GM21825 (cell line): Measurements from ENCODE around the gene GALNTL6.
"Not testable (repeated sequence)": the region's sequence is repeated elsewhere in the genome, so short reads cannot be mapped to it uniquely, and the experiment has no call there.

Experiments used
- ATAC-seq: cut with Tn5 transposase; IDR thresholded peaks from one replicate; pipeline ENCODE4 v1.9.1; 2021; ENCODE audit warnings: mild to moderate bottlenecking, moderate library complexity; ENCODE audit not compliant: unreplicated experiment

Gene GALNTL6

GRCh38 chr4:172356016-172356415, 542.8 kb downstream of the GALNTL6 start:
- no peak for ATAC-seq

- no peak for ATAC-seq
Observed at GRCh38 chr4:172357006-172357540, 543.9 kb downstream of the GALNTL6 start.

- ATAC-seq = no peak
Observed at GRCh38 chr4:172362569-172362968, 549.4 kb downstream of the GALNTL6 start.

DNA sequence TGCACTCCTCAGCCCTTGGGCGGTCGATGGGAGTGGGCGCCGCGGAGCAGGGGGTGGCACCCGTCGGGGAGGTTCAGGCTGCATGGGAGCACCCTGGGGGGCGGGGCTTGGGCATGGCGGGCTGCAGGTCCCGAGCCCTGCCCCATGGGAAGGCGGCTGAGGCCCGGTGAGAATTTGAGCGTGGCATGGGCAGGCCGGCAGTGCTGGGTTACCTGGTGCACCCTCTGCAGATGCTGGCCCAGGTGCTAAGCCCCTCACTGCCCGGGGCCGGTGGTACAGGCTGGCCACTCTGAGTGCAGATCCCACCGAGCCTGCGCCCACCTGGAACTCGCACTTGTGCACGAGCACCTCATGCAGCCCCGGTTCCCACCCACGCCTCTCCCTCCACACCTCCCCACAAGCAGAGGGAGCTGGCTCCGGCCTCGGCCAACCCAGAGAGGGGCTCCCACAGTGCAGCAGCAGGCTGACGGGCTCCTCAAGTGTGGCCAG, 556.3 kb downstream of the GALNTL6 start:
- ATAC-seq = no peak

DNA sequence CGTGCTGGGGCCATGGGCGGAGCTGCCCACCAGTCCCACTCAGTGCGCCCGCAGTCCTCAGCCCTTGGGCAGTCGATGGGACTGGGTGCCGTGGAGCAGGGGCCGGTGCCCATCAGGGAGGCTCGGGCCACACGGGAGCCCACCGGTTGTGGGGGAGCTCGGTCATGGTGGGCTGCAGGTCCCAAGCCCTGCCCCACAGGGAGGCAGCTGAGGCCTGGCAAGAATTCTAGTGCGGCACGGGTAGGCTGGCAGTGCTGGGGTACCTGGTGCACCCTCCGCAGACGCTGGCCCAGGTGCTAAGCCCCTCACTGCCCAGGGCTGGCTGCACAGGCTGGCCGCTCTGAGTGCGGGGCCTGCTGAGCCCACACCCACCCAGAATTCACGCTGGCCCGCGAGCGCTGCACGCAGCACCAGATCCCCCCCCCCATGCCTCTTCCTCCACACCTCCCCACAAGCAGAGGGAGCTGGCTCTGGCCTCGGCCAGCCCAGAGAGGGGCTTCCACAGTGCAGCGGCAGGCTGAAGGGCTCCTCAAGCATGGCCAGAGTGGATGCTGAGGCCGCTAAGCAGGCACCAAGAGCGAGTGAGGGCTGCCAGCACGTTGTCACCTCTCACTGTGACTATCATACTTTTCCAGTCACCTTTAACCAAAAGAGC, 564.4 kb downstream of the GALNTL6 start:
- ATAC-seq = no peak

DNA sequence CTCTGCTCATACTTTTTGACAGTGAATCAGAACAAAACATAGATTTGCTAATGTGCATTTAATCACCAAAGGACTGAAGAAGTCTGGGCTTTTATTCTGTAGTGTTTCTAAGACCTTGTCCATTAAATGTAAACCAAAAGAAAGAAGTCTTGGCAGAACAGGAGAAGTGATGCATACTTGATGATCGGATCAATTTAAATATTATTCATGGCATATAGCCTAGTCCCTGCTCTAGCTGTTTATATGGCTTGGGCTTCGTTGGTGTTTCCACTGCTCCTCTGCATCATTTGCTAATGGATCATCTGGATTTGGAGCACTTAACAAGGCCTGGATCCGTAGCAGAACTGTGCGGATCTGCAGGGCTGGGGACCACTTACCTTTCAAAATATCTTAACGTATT, 566.6 kb downstream of the GALNTL6 start:
- ATAC-seq = no peak

DNA sequence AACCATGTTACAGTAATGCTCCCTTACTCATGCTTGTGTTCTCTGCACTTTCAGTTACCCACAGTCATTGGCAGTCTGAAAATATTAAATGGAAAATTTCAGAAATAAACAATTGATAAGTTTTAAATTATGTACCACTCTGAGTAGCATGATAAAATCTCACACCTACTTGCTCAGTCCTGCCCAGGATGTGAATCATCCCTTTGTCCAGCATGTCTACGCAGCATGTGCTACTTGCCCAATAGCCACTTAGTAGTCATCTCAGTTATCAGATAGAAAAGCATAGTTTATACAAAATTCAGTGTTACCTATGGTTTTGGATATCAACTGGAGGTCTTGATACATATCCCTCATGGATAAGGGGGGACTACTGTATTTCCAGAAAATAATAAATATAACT, 577.1 kb downstream of the GALNTL6 start:
- ATAC-seq = no peak

- no peak for ATAC-seq
Observed at GRCh38 chr4:172392741-172393140, 579.5 kb downstream of the GALNTL6 start.

DNA sequence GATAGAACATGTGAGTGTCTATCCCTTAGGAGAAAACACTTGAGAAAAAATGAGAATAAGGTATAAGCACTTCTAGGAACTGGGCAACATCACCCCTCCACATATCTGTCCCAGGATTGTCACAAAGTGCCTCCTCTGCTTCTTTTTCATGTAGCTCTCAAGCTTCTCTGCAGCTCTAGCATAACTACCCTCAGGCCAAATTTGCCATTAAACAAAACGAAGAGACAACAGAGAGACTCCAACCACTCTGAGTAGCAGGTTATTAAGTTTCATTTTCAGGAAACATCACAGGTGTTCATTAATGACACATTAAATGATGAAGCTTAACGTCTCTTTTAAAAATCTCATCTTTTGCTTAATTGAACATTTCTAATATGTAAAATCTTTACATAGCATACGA, 580.0 kb downstream of the GALNTL6 start:
- no peak for ATAC-seq

DNA sequence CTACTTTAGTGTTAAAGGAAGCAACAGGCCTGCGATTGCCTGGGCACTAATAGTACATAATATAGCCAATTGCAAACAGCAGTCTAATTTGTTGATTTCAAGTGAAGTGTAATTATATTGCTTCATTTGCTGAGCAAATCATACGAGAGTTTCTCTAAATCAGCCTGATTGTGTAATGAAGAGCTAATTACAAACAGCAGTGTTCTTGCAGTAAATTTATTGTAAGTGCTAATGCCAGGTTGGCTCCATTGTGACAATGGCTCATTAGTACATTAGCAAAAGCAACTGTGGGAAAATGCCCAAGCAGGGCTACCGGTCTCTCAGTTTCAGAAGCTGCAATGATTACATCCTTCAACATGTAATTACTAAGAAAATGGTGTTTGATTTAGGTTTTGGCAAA, 591.5 kb downstream of the GALNTL6 start:
- ATAC-seq = no peak

DNA sequence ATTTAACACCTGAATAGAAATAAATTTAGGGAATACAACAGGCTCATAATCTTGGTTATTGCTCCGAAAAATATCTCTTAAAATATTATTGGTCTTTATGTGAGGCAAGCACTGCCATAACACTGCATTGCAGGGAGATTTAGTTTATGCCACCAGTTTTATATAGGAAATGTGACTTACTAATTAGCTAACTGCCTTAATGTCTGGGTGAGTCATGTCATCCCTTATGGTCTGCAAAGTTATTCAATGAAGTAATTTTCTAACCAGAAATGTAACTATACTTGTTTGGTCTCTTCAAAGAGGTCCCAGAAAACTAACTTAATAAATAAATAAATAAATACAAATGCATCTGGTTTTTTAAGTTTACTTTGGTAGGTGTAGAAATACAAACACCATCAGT, 597.2 kb downstream of the GALNTL6 start:
- no peak for ATAC-seq

DNA sequence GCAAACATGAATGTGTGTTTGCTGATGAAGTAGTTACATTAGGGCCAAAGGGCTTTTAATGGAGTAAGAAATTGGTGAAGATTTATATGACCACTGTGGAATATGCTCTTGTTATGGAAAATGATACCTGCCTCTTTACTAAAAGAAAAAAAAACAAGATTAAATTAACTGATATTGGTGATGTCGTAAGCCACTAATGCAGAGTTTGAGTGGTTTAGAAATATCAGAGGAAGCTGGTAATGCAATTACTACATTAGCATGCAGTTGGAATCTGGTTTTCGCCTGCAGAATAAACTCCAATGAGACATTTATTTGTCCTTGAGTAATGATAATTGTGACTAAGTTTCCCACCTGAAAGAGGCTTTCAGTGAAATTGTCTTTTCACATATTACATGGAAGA, 597.9 kb downstream of the GALNTL6 start:
- no peak for ATAC-seq

DNA sequence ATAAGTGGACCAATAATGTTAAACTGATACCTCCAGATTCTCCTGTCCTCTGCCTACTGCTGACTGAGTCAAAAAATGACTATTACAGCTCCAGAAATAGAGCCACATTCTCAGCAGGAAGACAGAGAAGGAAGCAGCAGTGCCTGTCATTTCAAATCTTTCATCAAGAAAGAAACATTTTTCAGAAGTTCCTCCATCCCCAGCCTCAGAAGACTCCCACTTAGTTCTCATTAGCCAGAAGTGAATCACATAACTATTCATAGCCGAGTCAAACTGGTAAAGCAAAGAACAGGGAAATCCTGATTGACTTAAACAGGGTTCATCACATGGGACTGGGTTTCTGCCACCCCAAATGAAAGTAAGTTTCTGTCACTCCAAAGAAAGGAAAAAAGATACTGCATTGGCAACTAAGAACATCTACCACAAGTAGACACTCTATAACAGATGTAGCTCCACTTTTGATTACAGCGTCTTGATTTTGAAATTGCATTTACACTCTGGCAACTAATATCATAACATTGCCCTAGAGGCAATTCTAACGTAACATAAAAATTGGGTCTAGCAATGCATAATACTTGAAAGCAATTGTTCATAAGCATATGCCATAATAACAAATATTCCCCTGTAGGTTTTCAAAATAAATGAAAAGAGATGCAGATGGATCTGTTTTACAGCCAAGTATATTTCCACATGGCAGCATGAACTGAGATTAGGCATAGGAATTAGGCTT, 599.8 kb downstream of the GALNTL6 start:
- ATAC-seq = no peak

GRCh38 chr4:172428979-172429378, 615.8 kb downstream of the GALNTL6 start:
- not testable (repeated sequence) for ATAC-seq

DNA sequence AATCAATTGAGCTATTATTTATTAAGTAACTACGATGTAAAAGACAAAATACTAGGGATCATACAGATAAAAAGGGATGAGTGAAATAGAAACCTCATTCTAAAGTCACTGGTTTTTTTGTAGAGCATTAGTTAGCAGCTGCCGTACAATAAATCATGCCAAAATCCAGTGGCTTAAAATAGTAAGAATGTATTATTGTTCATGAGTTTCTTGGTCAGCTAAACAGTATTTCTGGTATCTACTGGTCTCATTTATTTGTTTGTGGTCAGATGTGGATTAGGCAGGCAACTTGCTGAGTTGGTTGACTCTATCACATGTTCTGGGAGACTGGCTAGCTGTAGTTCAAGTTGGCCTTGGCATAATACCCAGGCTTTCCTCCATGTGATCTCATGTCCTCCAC, 667.3 kb downstream of the GALNTL6 start:
- ATAC-seq = no peak

DNA sequence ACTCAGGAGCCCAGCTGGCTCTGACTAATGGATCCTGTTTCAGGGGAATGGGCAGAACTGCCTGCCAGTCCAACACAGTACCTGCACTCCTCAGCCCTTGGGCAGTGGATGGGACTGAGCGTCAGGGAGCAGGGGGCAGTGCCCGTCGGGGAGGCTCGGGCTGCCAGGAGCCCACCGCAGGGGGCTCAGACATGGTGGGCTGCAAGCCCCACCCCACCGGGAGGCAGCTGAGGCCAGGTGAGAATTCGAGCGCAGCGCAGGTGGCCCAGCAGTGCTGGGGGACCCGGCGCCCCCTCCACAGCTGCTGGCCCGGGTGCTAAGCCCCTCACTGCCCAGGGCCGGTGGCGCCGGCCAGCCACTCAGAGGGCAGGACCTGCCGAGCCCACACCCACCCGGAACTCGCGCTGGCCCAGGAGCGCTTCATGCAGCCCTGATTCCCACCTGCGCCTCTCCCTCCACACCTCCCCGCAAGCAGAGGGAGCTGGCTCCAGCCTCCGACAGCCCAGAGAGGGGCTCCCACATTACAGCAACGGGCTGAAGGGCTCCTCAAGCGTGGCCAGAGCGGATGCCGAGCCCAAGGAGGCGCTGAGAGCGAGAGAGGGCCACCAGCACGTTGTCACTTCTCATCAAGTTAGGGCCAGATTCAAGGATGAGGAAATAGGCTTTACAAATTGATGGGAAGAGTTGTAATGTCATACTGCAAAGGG, 668.8 kb downstream of the GALNTL6 start:
- no peak for ATAC-seq

DNA sequence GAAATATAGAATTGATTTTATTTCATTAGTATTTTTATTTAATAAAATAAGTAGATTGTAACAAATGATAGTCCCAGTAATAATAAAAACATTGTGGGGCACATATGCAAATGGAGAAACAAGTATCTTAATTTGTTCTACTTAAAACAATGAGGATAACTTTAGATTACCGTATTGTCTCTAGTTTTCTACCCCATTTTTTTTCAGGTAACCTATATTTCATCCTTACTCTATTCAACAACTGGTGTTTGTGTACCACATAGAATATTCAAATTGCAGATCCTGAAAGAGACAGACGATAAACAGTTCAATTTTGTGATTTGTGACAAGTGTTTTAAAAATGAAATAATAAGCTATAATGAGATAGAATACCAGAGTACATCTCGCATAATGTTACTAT, 671.8 kb downstream of the GALNTL6 start:
- ATAC-seq = no peak

DNA sequence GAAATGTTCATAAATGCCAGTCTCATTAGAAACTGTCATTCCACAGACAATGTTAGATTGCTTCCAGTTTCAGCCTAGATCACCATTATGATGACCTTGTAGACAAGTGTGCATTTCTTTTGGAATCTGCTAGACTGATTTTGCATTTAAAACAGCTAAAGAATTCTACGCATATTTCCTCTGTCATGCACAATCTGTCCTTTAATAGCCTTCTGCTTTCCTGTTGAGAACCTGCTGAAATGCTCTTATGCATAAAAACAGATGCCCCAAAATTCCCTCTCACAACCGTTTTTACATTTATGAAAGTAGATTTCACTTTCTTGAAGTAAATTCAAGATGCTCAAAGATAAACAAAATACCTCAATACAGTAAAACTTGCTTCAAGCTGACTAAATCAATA, 673.3 kb downstream of the GALNTL6 start:
- ATAC-seq = no peak

- ATAC-seq = no peak
Observed at GRCh38 chr4:172489861-172490260, 676.7 kb downstream of the GALNTL6 start.

DNA sequence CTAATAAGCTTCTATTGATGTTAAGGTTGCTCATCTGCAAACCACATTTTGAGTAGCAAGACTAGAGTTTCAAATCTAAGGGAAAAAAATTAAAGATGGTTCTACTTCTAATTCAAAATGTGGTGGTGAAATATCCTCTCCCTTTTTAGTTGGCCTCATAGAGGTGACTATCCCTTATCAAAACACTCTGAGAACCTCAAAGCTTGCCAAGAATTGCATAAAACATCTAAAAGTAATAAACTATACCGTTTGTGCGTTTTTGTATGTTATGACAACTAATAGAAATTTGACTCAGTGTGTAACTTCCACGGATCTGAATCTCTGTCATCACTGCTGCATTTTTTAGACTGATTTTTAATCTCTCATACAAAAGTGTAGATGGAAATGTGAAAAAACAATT, 682.6 kb downstream of the GALNTL6 start:
- no peak for ATAC-seq

GRCh38 chr4:172497321-172497720, 684.1 kb downstream of the GALNTL6 start:
- ATAC-seq = no peak

DNA sequence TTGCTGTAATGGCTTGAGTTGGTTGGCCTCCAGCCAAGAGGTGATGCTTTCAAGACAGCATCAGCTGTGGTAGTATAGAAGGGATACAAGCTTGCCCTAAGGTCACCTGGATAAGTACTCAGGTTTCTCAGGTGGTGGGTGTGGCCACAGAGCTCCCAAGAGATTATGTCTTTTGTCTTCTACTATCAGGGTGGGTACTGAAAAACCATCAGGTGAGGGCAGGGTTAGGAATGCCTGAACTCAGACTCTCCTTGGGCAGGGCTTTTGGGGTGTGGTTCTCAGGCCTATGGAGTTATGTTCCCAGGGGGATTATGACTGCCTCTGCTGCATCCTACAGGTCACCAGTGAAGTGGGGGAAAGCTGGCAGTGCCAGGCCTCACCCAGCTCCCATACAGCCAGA, 700.8 kb downstream of the GALNTL6 start:
- no peak for ATAC-seq
